Transverse colon (tissue), 3 donors: ENCODE measurements around the gene HS3ST4.

Experiments used
- CTCF ChIP-seq, 5 experiments: fragments of 200-600 bp in 3 of 5; fragments of 450-650 bp in 2 of 5; sonication (generic) in 3 of 5; IDR thresholded peaks; 1 replicate in 2 of 5; 2 replicates in 3 of 5; pipeline ENCODE4 v1.5.1; 2016 to 2017; ENCODE audit warnings: antibody characterized with exemption in 5 of 5, inconsistent platforms in 3 of 5, mild to moderate bottlenecking in 2 of 5, moderate library complexity in 1 of 5
- POLR2A ChIP-seq: fragments of 450-650 bp; IDR thresholded peaks from one replicate; pipeline ENCODE4 v1.6.1; 2016; ENCODE audit warnings: antibody characterized with exemption, mild to moderate bottlenecking, moderate library complexity

GRCh38 chr16:26058326-26058725, 366.6 kb downstream of the HS3ST4 start:
- no peak for TF ChIP-seq CTCF (IDR thresholded peaks at IDR 0.05)
- TF ChIP-seq POLR2A, result no peak
